ENCODE data around the gene CAB39.
A peak's percentile ranks its signal among the peaks of the same experiment; 100 is the strongest.

The CAB39 gene

DNA sequence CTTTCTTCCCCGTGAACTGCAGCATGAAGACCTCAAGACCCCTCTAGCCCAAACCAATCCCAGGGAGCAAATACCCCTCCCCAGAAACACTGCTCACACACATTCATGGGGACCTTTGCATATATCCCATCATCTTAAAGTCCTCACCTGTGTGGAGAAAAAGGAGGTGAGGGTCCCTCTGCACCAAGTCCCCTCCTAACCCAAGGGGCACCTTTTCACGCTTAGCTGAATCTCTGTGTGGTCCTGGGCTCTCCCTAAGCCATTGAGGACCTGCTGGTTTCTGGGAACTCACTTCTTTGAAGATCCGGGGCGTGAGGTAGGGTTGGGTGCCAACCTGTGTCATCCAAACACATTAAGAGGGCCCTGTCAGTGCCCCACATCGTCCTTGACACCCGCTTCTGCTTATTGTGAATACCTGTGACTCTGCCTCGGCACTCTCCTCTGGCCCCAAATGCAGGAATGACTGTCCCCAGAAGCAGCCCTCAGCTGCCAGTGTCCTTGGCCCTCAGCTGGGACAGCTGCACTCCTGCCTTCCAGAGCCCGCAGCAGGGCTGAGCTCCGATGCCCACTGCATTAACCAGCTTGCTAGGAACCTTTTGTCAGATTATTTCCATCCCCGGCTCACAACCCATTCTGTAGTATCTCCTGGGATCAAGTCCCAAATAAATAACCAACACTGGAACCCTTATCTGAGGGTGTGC lies 110.8 kb downstream of the CAB39 start:
- DNase-seq: no peak

GRCh38 chr2:230824406-230824978 lies 111.8 kb downstream of the CAB39 start:
- DNase-seq: peak; percentile 71

DNA sequence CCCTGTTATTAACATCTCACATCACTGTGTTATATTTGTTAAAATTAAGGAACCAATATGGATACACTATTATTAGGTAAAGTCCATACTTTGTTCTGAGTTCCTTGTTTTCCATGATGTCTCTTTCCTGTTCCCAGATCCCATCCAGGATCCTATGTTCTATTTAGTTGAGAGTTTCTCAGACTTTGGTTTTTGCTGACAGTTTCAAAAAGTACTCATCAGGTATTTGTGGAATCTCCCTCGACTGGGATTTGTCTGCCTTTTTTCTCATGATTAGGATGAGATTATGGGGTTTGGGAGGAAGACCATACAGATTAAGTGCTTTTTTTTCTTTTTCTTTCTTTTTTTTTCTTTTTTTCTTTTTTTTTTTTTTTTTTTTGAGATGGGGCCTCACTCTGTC lies 112.7 kb downstream of the CAB39 start:
- DNase-seq: no peak

DNA sequence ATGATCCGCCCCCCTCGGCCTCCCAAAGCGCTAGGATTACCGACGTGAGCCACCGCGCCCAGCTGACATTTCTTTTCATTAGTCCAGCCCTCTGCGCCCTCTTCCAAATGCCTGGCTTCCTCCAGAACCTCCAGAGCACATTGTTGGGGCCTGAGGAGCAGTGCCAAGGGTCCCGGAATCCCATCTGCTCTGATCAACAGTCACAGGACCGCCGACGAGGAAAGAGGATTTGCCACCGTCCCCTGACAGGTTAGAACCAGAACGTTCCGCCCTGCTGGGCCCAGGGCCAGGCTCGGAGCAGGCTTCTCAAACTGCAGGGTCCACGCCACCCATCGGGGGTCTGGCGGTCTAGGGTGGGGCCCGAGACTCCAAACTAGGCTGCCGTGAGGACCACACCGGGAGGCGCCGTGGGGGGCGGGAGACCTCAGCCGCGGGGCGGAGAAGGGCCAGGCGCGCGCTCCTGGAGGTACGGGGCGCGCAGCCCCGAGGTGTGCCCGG lies 115.2 kb downstream of the CAB39 start:
- DNase-seq: no peak

DNA sequence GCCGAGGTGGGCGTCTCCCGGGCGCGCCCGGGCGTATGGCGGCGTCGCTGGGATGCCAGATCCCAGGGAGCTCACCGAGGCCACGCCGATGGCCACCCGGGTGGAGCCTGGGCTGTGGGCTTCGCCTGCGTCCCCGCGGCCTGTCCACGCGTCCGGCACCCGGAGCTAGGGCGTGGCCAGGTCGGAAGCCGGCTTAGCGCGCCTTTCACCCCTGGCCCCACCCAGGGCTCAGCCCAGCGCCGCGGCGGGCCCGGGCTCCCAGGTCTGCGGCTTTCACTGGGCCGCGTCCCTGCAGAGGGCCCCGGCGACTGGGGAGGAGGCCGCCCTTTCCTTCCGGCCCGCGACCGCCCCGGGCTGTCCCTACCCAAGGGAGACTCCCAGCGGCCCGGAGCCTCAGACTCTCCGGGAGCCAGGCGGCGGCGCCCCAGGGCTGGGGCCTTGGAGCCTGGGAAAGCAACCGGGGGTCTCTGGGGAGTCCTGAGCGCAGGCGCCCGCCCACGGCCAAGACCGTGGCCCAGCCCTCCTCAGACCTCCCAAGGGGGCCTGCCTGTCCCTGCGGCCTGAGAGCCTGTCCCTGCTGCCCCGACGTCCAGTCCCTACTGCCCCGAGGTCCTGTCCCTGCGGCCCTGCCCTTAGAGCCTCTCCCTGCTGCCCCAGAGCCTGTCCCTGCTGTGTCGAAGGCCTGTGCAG lies 115.8 kb downstream of the CAB39 start:
- DNase-seq: peak; percentile 41

- no peak for DNase-seq
These were observed 116.7 kb downstream of the CAB39 start for GRCh38 chr2:230829293-230829692.

DNA sequence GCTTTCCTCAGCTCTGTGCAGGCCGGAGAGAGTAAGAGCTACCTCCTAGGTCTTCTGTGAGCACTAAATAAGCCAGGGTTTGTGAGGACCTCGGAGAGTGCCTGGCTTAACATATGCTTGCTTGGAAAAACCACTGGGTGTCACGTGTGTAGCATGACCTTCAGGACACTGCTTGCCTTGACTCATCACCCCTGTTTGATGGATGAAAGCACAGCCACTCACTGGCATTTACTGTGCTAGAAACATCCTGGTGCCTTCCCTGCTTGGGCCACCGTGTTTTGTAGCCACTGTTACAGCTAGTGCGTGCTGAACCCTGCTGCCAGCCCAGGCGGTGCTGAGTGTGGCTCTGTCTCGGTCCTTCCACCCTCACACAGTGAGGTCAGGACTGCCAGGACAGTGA lies 117.3 kb downstream of the CAB39 start:
- DNase-seq: no peak

DNA sequence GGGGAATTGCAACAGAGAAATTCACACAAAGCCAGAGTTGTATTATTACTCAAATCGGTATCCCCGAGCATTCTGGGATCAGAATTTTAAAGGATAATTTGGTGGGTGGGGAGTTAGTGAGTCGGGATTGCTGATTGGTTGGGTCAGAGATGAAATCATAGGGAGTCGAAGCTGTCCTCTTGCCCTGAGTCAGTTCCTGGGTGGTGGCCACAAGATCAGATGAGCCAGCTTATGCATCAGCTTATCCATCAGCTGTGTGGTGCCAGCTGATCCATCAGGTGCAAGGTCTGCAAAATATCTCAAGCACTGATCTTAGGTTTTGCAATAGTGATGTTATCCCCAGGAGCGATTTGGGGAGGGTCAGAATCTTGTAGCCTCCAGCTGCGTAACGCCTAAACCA lies 117.8 kb downstream of the CAB39 start:
- DNase-seq: no peak

DNA sequence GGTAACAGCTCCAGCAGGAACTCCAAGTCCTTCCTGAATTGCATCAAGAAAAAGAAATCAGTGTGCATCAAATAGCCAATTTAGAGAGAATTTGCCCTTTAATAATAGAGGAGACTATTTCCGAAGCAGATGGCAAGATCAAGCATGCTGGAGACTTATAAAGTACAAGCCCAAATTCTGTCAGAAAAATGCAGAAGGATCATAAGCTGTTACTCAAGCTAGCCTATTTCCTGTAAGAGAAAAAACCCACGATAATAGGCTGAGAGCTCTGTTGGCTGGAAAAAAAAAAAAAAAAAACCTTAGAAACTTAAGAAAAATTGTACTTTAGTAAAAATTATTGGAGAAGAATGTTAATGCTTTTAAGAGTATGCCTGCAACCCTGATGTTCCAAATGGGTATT lies 127.7 kb downstream of the CAB39 start:
- DNase-seq: no peak

- no peak for DNase-seq
These were observed 129.8 kb downstream of the CAB39 start for GRCh38 chr2:230842473-230842872.

- DNase-seq: no peak
These were observed 130.5 kb downstream of the CAB39 start for GRCh38 chr2:230843132-230843531.

DNA sequence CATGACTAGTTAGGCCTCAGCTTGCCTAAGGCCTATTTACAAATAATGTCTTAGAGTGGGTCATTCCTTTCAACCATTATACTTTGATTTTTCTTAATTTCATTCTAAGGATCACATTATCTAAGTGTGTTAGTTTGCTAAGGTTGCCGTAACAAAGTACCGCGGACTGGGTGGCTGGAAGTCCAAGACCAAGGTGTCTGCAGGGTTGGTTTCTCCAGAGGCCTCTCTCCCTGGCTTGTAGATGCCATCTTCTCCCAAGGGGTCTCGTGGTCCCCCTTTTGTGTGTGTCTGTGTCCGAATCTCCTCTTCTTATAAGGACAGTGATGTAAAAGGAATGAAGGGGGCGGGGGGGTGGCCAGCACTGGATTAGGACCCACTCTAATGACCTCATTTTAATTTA lies 133.7 kb downstream of the CAB39 start:
- DNase-seq: no peak

GRCh38 chr2:230847883-230848388 lies 135.3 kb downstream of the CAB39 start:
- peak; percentile 74 for DNase-seq

- no peak for DNase-seq
These were observed 137.2 kb downstream of the CAB39 start for GRCh38 chr2:230849633-230850357.

DNA sequence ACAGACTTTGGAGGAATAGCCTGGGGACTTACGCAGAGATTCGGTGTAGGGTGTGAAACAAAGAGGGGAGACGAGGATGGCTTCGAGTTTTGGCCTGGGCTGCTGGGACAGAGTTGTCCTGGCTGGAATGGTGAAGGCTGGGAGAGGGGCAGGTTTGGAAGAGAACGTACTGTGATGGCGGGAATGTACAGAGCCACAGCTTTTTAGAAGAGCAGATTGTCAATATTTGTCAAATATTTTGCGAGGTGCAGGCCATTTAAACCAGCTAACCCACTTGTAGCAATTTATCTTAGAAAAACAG lies 137.7 kb downstream of the CAB39 start:
- no peak for DNase-seq

GRCh38 chr2:230852113-230852512 lies 139.5 kb downstream of the CAB39 start:
- DNase-seq: no peak

DNA sequence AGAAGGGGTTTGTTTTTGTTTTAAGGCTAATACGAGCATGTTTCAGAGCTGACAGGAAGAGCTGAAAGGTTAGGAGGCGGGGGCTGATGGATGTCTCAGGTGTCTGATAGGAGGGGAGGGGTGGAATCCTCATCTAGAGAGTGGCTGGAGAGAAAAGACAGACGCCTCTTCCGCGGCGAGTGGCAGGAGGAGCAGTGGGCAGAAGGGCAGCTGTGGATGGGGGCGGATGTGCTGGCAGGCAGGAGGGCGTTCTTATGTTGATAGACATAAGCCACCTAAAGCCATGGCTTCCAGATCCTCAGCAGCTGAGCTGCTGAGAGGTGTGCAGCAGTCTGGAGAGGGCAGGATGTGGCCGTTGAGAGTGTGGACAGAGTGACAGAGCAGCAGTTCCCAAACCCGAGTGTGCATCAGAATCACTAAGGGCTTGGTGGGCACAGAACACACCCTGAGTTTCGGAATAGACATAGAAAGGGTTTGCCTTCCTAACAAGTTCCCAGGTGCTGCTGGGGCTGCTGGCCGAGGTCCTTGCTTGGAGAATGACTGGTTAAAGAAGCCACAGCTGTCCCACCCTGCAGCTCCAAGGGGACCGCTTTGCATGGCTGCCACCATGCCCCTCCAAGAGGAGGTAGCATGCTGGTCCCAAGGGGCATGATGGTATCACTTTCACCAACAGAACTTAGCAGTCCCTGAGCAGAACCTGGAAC lies 149.1 kb downstream of the CAB39 start:
- no peak for DNase-seq

- DNase-seq: no peak
These were observed 149.7 kb downstream of the CAB39 start for GRCh38 chr2:230862292-230862691.

- no peak for DNase-seq
These were observed 150.4 kb downstream of the CAB39 start for GRCh38 chr2:230863031-230863430.

GRCh38 chr2:230863442-230864121 lies 150.9 kb downstream of the CAB39 start:
- no peak for DNase-seq

- no peak for DNase-seq
These were observed 151.5 kb downstream of the CAB39 start for GRCh38 chr2:230864122-230864604.
